ENCODE measurements around the gene NOTCH3.

Gene NOTCH3

DNA sequence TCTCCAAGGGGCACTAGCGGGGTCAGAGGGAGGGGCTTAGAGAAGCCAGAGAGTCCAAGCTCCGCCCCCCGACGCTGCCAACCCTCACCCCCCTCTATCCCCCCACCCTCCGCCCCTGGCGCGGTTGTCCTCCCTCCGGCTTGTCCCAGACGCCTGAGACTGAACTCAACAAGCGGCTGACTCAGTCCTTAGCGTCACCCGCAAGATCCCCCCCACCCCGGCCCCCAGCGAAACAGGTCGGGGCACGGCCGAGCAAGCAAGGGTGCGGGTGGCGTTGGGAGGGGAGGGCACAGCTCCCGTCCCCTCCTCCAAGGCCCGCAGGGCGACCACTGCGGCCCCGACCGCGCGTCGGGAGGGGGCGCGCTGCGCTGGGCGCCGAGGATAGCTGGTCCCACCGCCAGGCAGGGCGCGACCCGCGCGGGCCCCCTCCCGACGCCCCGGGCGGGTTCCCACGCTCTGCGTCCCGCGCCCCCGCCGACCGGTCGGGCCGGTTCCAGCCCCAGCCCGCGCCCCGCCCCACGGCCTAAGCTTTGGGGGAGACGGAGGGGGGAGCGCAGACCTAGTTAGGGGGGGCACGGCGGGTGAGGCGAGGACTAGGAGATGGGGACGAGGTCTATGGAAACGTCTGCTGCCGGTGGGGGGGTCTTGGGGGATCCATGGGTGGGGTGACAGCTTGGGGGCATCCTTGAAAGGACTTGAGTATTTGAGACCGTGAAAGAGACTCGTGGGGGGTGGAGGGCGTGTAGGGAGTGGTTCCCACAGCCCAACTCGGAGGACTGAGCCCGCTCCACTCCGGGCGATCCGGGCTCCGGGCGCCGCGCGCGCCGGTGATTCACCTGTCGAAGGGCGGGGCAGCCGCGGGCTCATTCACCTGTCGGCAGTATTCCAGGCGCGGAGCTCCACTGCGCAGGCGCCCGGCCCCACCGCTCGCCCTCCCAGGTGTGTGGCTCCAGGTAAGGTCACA, 5.1 kb downstream of the NOTCH3 start:
- no peak for DNase-seq

DNA sequence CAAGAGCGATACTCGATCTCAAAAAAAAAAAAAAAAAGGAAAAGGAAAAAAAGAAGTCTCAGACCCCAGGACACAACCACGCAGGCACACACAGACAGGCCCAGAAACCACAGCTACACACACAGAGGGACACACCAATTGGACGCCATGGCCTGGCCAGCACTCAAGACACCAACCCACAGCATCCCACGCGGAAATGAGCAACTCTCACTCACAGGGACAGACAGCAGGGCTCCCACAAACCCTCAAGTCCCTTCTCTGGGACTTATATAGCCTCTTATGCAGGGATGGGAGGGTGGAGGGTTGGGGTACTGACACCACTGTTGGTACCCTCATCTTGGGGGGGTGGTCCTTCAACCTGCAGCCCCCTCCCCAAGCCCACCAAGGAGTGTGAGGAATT, 5.9 kb downstream of the NOTCH3 start:
- DNase-seq, result no peak

DNA sequence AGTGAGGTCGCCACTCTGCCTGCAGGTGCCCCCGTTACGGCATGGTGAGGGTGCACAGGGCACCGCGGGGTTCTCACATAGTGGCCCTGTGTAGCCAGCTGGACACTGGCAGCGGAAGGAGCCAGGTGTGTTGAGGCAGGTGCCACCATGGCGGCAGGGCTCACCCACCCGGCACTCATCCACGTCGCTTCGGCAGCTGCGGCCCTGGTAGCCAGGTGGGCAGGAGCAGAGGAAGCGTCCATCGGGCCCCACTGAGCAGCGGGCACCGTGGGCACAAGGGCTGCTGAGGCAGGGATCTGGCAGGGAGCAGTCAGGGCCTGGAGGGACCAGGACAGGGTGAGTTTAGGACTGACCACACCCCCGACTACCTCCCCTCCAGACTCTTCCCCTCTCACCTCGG, 8.8 kb downstream of the NOTCH3 start:
- DNase-seq, result no peak

DNA sequence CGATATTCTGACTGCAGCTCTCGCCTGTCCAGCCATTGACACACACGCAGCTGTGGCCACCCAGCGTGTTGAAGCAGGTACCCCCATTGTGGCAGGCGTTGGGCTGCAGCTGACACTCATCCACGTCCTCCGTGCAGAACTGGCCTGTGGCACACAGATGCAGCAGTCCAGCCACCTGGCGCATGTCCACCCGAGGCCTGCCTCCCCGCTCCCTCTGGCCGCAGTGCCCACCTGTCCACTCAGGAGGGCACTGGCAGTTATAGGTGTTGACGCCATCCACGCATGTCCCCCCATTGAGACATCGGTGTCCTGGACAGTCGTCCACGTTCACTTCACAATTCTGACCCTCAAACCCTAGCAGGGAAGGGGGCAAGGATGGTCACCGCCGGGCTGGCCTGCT, 9.3 kb downstream of the NOTCH3 start:
- DNase-seq, result no peak

DNA sequence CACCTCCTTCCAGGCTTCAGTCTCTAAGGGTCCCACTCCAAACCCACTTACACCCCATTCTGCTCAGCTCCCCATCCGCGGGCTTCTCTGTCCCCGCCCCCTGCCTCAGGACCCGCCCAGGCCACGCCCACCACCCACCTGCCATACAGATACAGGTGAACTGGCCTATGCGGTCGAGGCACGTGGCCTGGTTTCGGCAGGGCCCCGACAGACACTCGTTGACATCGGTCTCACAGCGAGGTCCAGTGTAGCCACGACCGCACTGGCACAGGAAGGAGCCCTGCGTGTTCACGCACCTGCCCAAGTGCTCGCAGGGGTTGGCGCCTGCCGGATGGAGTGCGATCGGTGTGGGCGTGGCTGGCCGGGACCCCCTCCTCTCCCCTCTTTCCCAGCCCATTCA, 11.9 kb downstream of the NOTCH3 start:
- DNase-seq, result no peak

DNA sequence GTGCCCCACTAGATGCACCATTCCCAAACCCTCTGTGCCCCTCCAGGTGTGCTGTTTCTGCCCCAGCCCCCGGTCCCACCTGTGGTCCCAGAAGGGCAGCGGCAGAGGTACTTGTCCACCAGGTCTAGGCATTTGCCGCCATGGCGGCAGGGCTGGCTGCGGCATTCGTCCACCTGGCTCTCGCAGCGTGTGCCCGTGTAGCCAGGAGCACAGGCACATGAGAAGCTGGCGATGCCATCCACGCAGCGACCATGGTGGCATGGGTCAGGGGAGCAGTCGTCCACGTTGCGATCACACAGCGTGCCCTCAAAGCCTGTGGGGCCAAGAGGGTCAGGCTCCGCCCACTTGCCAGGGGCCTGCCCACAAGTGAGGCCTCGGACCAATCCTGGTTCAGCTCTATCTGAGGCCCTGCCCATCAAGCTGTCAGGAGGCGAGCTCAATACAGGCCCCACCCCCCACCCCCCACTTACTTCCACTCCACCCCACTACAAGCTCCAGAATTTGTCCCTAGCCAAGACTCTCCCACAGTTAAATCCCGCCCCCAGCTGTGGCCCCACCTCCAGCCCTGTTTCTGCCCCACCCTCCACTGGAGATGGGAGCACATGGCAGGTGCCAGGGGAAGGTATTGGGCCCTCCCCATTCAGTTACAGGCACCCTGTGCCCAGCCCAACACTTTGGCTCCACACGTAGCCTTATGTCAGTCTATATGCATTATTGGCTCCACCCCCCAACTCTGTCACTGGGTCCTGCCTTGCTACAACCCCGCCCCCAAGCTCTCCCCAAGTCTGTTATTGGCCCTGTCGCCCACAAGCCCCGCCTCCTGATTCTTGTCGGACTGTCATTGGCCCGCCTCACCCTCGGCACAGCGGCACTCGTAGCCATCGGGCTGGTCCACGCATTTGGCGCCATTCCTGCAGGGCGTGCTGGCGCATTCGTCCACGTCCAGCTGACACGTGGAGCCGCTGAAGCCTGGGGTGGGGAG, 13.5 kb downstream of the NOTCH3 start:
- DNase-seq, result no peak

DNA sequence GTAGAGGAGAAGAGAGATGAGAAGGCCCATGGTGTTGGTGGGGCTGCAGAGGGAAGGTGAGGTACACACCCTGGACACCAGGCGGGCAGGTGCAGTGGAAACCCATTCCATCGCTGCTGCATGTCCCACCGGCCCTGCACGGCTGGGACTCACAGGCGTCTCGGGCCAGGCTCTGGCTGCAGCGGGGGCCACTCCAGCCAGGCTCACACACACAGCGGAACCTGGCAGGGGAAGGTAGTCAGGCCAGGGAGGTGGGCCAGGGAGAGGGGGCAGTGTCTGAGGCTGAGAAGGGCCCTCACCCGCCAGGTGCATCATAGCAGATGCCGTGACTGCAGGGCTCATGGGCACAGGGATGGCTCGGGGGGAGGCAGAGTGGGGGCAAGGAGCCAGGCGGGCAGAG, 15.6 kb downstream of the NOTCH3 start:
- no peak for DNase-seq

DNA sequence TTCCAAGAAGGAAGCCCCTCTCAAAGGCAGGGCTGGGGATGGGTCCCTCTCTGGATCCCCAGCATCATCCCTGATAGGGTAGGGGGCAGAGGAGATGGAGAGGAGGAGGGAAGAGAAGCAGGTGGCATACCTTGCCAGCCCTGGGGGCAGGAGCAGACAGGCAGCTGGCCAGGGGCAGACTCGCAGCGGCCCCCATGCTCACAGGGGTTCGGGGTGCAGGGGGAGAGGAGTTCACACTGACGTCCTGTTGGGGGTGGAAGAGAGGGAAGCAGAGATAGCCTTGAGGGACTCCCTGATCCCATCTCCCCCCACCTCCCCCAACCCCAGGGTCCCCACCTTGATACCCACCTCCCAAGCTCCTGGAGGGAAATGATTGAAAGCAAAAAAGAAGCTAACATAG, 16.0 kb downstream of the NOTCH3 start:
- no peak for DNase-seq

DNA sequence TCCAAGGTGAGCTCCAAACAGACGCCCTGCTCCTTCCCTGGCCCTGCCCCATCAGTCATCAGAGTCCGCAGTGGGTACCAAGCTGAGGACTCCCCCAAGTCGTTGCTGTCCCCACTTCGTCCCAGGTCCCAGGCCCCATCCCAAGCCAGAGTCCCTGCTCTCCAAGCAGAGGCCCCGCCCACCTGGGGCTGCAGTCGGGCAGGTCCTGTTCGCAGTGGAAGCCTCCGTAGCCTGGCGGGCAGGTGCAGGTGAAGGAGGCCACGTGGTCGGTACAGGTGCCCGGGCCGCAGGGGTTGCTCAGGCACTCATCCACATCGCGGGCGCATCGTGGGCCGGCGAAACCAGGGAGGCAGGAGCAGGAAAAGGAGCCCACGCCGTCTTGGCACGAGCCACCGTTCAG, 19.4 kb downstream of the NOTCH3 start:
- no peak for DNase-seq

DNA sequence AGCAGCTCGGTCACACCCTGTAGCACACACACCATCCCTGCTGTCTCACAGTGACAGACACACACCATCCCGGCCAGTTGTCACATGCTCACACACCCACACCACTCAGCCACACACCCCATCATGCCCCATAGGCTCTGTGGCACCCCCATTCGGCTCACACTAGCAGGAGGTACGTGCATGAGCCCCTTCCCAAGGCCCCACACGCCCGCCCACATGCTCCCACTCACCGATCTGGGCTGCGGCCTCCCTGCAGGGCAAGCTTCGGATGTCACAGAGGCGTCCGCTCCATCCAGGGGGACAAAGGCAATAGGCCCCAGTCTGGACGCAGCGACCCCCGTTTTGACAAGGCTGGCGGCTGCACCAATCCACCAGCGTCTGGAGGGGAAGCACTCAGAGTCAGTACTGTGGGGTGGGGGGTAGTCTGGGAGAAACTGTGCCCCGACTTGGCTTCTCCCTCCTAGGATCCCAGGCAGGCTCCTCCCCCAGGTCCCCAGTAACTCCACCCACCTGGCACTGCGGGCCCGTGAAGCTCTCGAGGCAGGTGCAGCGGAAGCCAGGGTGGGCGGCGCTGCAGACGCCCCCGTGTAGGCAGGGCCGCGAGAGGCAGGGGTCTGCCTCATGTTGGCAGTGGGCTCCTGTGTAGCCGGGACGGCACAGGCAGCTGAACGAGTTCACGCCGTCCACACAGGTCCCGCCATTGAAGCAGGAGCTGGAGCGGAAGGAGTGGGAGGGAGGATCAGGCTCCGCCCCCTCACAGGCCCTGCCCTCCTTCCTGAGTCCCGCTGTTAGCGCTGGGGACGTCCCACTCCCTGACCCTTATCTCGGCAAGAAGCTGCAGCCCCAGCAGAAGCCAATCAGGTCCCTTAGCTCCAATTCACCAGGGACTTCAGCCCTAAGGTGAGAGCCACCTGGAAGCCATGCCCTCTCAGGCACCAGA, 20.1 kb downstream of the NOTCH3 start:
- no peak for DNase-seq

DNA sequence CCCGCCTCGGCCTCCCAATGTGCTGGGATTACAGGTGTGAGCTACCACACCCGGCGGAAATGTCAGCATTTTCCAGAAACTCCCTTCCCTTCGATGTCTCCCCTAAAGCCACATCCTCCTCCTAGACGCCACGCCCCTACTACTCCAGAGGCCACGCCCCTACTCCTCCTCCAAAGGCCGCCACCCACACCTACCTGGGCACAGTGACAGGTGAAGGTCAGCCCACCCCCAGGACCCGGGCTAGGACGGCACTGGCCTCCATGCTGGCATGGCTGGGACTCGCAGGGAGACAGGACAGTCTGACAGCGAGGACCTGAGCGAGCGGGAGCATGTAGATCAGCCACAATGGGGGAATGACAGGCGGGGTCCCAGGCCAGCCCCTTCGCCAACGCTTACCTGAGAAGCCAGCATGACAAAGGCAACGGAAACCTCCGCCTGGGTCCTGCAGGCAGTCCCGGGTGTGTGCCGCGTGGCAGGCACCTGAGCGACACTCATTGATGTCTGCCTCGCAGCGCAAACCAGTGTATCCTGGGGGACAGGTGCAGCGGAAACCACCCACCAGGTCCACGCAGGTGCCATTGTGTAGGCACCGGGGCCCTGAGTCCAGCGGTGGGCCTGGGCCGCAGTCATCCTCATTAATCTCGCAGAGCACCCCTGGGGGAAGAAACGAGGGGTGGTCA, 22.0 kb downstream of the NOTCH3 start:
- no peak for DNase-seq

DNA sequence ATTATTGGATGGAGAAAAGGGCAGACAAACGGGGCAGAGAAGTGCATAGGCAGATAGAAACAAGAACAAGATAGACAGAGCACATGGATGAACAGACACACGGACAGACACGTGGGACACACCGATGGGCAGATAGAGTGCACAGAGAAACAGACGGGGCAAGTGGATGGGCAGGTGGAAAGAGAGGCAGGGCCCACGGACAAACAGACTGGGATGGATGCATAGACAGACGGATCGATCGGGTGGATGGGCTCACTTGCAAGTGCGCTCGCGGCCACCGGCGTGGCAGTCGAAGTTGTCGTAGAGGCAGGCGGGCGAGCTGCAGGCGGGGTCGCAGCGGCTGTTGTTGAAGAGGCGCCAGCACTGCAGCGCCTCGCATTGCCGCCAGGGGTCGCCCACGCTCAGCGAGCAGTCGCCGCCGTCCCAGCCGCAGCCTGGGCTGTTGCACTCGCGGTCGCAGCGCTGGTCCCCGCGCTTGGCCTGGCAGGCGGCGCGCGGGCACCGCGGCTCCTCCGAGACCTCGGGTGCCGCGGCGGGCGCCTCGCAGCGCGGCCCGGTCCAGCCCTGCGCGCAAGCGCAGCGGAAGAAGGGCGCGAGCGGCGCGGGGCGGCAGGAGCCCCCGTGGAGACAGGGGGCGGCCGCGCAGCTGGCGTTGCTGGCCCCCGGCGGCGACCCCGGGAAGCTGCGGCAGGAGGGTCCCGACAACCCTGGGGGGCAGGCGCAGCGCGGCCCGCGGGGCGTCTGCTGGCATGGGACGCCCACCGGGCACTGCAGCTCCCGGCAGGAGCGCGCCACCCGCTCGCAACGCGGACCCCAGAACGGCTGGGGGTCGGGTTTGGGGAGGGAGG, 23.3 kb downstream of the NOTCH3 start:
- DNase-seq, result peak; percentile 64 to 81 (median 76)

DNA sequence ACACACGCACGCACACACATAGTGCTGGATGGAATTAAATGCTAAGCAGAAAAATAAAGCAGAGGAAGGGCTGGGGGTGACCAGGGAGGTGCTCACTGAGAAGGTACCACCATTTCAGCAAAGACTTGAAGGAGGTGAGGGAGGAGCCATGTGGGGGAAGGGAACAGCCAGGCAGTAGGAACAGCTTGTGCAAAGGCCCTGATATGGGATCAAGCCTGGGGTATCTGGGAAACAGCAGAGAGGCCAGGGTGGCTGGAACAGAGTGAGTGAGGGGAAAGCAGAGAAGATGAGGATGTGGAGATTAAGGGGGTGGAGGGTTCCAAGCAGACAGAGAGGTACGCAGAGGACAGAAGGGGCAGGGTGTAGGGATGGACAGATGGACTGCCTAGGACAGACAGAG, 25.2 kb downstream of the NOTCH3 start:
- no peak for DNase-seq

DNA sequence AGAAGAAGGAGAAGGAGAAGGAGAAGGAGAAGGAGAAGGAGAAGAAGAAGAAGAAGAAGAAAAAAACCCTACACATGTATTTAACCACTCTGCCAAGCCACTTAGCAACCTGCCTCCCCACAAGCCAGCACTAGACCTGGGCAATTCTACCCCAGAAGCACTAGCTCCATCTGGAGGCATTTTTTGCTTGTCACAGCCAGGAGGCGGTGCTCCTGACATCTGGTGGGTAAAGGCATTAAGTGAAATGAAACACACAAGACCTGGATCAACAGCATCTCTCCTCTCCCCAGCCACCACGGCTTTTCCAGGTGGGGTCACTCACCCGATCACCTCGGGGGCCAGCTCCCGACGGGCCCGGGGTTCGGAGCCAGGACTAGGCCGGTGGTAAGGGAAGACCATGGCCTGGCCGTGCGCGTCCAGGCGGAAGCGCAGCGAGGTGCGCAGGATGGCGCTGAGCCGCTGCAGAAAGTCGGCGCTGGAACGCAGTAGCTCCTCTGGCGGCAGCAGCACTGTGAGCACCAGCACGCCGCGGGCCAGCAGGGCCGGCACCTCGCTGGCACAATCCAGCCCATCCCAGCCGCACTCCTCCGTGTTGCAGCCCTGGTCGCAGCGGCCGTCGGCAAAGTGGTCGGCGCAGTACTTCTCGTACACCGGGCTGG, 26.9 kb downstream of the NOTCH3 start:
- DNase-seq, result peak in 1 of 5 experiments; percentile 33

DNA sequence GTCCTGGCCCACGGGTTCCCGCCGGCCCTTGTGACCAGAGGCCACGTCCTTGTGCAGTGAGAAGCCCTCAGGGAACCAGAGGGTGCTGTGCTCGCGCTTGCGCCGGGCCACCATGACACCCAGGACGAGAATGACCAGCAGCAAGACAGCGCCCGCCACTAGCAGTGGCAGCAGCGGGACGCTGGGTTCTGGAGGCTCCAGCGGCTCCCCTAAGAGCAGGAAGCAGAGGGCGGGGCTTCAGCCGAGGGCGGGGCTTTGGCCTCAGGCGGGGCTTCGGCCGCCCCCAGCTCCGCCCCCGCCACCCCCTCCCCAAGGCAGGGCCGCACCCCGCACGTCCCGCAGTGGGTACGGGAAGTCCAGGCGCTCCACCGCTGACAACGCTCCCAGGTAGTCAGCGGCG, 30.4 kb downstream of the NOTCH3 start:
- no peak for DNase-seq

DNA sequence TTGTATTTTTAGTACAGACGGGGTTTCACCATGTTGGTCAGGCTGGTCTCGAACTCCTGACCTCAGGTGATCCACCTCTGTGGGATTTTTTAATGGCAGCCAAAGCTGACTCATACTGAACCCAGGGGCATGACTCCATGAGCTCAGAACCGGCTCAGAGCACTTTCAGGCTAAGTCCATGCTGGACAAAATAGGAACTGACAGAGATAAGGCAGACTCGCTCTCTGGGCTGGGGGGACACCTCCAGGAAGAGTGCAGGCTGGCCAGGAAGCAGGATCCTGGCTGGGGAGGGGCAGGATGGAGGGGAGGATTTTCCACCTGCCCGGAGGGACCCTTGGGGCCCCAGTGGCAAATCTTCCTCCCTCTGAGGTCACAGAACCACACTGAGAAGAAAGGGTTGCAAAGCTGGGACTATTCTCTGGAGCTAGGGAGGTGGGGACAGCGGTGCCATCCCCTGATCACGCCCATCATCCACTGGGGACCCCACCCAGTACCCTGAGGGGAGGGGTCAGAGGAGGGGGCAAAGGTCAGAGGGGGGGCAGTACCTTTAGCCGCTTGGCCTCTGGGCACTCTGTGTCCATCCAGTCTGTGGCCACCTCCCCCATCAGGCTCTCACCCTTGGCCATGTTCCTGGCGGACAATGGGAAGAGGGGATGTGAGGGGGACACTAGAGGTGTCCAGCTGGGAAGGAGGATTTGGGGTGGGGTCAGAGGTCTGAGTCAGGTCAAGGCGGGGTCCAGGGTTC, 31.1 kb downstream of the NOTCH3 start:
- DNase-seq, result no peak

DNA sequence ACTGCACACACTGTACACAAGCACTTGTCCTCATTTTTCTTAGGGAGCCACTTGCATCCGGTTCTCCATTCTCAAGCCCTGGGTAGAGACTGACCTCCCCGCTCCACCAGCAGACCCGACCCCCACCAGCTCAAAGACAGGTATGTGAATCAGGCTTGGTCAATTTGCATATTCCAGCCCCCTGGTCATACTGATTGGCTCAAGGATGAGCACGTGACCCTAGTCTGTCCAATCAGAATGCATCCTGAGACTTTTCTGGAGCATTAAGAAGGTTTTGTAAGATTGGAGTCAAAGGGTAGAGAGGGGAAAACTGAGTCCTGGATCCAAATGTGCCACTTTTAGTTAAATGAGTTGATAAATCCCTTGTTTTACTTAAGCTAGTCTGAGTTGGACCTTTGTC, 34.1 kb downstream of the NOTCH3 start:
- DNase-seq, result no peak

DNA sequence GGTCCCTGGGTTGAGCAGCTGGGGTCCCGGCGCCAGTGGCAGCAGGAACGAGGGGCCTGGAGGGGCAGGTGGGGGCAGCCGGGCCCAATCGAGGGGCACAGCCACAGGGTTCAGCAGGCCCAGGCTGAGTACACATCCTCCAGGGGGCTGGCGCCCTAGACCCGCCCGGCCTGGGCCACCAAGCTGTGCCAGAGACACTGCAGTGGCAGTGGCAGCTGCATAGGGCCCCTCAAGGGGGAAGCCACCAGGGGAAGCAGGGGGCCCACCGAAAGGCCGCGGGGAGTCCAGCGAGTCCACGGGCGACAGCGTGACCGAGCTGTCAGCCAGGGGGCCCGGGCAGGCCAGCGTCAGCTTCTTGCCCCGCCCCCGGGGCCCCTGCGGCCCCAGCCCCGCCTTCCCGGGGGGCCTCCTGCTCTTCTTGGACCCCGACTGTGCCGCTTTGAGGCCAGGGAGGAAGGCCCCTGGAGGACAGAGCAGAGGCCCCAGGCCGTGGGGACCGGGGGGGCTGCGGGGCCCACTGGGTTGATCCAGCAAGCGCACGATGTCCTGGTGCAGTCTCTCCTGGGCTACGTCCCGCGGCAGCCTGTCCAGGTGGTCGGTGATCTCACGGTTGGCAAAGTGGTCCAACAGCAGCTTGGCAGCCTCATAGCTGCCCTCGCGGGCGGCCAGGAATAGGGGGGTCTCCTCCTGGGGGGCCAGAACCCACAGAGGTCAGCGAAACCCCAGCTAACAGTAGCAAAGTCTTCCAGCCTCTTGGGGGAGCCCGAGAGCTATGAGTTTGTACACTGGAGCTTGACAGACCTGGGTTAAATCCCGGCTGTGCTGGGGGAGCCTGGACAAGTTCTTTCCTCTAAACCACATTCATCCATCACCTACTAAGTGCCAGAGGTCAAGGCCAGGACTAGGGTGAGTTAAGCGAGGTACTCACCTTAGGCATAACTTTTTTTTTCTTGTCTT, 39.5 kb downstream of the NOTCH3 start:
- no peak for DNase-seq

All from T-helper 2 cell (primary cell).